Hippocampal formation (tissue), 2 donors: ENCODE results near the gene PTPRF.
"Not testable (repeated sequence)": the region's sequence is repeated elsewhere in the genome, so short reads cannot be mapped to it uniquely, and the experiment has no call there.

Experiments used
- DNase-seq, 2 donors: peaks; one replicate each; lab custom pipeline; 2025; lab: John Stamatoyannopoulos, UW

The PTPRF gene

DNA sequence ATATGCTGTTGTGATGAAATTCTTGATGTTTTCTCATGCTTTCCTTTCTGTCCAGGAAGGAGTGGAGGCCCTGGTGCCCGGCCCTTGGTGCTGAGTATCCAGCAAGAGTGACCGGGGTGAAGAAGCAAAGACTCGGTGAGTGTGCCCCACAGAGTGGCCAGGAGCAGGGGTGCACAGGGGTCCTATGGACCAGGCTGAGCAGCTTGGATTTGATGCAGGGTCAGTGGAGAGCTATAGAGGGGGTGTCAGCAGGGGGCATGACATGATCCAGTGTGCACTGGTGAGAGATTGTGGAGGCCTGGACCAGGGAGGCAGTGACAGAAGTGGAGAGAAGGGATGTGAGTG, 7.4 kb downstream of the PTPRF start:
- no peak for DNase-seq

DNA sequence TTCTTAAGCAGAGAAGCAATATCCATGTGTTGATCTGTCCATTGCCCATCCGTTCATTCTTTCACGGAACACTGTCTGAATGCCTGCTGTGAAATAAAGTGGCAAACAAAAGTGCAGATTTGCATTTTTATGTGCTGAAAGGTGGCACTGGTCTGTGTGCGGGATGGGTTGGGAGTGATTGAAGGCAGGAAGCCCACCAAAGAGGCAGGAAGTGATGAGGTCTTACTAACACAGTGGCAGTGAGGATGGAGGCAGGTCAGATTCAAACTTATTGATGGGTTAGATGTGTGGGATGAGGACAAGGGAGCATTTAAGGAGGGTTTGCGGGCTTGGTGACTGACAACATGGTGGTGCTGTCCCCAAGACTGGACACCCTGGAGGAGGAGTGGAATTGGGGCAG, 8.3 kb downstream of the PTPRF start:
- no peak for DNase-seq

DNA sequence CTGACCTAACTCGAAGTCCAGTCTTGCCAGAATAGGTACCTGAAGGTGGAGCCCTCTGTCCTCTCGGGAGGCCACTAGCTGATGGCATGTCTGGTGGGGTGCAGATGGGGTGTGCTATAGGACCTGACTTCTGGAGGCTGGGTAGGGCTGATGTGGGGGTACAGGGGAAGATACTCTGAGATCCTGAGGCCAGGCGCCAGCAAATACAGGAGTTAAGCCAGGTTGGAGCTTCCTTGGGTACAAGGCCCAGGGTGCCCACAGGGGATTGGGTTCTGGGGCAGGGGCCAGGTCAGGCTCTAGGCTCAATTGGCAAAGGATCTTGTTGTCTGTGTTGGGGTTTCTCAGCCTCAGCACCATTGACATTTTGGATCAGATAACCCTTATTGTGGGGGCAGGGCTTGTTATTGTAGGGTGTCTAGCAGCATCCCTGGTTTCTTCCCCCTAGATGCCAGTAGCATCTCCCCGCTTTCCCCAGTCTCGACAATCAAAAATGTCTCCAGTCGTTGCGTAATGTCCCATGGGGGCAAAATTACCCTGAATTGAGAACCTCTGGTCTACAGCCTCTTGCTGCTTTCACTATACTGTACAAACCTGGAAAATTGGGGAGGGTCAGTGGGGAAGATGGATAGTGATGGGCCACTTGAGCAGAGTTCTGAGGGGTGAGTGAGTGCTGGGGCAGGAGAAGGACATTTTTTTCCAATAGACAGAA, 9.2 kb downstream of the PTPRF start:
- no peak for DNase-seq

DNA sequence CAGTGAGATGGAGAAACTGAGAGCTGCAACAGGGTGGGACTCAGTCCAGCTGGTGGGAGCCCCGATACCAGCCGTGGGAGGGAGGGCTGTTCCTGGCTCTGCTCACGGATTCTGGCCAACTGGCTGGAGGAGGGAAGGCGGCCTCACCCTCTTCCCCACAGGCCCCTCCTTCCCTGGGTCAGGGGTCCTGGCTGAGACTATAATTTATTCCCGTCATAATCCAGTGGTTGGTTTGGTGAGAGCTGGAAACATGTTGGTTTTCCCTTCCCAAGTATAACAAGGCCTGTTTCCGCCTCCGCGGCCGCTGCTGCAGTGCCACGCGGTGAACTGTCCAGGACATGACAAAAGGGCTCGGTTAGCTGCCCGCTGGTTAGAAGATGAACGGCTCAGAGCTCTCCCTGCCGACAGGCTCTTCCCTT, 10.0 kb downstream of the PTPRF start:
- DNase-seq: peak; percentile 43 to 66

DNA sequence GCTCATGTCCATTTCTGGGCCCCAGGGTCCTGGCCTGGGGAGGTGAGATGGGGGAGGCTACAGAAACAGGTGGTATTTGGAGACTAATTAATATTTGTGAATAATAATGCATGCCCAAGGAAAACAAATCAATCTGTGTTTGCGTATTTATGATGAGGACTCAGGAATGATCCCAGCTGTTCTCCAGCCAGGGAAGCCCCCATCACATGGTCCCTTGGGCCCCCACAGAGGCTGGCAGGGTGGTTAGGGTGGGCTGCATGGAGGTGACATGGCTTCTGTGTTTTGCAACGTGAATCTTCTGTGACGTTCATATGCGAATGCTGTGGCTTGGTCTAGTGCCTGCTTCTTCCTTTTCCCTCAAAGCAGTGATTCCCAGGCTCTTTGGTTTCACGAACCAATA, 10.5 kb downstream of the PTPRF start:
- no peak for DNase-seq

DNA sequence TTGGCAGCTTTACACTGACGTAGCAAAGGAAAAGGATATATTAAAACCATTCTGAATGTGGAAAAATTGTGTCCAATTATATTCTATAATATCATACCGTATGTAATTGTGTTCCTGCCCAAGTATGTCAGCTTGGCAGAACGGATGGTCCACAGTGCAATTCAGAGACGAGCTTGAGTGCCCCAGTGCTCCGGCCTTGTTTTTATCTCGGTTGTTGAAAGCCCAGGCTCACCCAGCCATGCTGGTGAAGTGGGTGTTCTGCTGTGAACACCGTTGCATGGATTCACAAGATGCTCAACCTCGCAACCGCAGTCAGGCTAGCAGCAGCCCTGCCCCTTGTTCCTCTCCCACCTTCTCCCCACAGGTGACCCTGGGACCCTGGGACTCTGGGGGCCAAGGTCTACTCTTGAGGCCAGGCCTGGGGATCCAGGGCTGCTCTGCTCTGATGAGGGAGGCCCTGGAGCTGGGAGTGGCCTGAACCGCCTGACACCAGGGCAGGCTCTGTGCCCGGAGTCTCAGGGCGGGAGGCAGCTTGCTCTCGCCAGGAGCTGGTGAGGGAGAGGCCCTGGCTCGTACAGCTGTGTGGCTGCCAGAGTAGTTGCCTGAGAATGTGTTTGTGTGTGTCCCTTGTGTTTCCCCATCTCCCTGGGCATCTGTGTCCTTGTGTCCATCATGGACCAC, 11.2 kb downstream of the PTPRF start:
- peak; percentile 91 to 92 for DNase-seq

DNA sequence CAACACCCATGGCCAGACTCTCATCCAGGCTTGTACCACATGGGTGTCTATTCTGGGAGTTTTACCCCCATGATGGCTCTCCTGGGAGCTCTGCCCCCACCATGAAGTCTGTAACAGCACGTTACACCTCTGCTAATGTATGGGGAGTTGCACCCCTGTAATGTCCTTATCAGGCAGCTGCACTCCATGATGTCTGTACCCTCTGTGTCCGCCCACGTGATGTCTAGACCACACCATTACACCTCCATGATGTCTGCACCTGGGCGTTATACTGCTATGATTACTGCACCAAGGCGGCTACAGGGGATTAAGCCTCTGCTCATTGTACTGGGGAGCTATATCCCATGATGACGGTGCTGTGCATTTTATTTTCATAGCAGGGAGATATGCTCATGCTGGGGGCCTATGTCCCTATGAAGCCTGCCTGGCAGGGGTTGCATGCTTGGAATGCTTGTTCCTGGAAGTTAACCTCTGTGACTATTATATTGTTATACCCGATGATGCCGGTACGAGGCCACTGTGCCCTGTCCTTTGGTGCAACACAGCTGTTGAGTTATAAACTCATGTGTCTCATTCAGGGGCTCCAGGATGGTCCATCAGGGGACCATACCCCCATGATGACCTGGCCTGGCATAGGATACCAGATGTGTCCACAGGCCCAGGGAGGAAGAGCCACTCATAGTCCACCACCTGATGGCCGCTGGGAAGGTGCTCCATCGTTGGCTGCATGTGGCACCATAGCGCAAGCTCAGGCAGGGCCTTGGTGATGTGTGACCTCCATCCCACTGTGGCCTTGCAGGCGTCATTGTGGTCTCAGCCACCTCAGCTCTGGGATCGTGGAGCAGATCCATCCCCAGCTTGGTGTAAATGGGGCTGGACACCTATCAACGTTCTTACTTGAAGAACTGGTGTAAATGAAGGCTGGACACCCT, 12.1 kb downstream of the PTPRF start:
- no peak for DNase-seq

DNA sequence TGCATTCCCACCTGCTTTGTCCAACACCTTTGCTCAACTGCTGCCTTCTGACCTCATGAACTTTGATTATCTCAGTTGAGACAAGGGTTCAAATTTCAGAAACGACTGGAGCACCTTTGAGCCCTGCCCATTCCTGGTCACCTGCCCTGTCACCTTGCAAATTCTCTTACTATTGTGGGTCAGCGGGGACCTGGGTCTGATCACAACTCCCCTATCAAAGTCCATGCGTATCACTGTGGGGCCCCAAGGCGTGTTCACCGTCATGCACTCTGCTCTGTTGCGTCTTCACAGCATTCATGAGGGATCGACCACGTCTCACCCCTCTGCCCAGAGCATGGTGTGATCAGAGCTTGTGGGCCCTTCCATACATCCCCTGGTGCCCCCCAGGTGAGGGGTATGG, 12.9 kb downstream of the PTPRF start:
- DNase-seq: no peak

DNA sequence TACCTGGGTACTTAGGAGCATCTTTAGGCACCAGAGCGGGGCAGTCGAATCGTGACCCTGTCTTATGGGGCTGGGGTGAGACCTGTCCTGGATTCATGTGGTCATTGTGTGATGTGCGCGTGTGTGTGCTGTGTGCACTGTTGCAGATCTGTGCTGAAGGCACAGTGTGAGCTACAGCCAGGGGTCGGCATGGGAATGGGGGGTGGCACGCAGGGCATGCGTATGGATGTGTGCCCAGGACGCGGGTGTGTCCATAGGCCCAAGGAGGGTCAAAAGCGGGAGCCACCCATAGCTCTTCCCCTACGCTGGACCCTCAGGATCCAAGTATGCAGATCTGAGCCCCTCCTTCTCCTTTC, 14.6 kb downstream of the PTPRF start:
- DNase-seq: no peak

DNA sequence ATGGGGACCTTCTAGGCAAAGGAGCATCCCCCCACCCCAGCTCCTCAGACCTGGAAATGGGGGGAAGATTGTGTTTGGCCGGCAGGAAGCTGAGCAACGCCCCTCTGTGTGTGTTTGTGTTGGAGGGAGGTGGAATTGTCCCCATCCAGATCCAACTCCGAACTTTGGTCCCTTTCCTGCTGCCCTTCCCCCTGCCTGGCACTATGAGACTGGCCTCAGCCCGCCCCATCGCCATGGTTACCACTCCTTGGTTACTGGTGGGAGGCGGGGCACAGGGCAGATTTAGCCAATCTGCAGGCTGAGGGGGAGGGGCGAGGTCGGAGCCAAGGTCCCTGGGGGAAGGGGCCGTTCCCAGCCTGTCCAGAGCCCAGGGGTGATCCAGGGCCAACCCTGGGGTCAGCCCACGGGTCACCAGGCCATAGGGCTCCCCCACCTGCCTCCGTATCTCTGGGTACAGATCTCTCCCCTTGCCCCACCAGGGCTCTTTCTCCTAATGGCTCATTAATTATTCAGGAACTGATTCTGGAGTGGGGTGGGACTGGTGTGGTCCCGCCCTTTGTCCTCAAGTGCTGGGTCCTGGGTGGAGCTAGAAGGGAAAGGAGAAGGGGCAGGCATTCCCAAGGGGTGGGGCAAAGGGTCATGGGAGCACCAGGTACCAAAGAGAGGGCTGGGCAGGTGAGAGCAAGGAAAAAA, 15.2 kb downstream of the PTPRF start:
- DNase-seq: peak; percentile 72 to 82

DNA sequence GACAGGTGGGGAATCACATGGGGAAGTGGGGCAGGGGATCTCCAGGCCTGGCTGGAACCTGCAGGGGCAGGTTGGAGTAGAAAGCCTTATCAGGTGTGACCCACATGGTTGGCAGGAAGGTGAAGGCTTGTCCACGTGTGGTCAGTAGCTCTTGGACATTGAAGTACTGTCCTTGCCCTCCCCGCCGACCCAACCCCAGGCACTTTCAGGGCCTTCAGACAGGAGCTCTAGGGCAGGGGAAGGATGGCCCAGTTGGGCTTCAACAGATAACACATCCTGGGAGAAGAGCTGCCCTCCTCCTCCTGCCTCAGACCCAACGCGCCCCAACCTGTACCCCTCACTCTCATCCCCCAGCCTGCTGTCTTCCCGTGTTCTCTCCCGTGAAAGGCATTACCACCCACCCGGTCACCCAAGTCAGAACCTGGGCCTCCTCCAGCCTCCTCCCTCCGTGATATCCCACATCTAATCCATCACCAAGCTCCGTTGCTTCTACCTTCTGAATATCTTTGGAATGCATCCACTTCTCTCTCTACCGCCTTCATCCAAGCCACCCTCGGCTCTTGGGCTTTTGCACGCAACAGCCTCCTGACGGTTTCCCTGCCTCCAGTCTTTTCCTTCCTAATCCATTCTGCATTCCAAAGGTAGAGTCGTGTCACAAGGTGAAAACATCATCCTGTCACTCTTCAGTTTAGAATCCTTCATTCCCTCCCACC, 15.9 kb downstream of the PTPRF start:
- no peak for DNase-seq

DNA sequence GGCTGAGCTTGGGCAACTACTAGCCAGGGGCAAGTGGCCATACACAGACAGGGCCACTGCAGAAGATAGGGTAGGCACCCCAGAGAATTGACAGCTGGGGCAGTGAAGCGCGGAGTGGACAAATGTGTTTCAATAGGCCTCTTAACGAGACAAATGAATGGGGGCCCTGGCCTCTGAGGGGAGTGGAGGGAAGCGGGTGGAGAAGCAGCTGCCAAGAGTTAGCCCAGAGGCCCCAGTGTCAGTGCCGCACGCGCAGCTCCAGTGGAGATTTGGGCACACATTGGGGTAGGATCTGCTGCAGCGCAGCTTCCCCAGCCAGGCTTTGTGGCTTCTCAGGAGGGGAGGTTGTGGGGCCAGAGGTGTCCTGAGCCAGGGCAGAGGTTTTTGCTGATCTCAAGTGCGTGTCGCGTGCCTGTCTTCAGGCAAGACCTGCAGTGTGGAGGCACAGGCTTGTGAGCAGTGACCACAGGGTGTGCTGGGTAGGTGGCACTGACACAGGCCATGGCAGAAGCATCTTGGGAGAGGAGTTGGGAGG, 16.9 kb downstream of the PTPRF start:
- peak; percentile 64 to 69 for DNase-seq

DNA sequence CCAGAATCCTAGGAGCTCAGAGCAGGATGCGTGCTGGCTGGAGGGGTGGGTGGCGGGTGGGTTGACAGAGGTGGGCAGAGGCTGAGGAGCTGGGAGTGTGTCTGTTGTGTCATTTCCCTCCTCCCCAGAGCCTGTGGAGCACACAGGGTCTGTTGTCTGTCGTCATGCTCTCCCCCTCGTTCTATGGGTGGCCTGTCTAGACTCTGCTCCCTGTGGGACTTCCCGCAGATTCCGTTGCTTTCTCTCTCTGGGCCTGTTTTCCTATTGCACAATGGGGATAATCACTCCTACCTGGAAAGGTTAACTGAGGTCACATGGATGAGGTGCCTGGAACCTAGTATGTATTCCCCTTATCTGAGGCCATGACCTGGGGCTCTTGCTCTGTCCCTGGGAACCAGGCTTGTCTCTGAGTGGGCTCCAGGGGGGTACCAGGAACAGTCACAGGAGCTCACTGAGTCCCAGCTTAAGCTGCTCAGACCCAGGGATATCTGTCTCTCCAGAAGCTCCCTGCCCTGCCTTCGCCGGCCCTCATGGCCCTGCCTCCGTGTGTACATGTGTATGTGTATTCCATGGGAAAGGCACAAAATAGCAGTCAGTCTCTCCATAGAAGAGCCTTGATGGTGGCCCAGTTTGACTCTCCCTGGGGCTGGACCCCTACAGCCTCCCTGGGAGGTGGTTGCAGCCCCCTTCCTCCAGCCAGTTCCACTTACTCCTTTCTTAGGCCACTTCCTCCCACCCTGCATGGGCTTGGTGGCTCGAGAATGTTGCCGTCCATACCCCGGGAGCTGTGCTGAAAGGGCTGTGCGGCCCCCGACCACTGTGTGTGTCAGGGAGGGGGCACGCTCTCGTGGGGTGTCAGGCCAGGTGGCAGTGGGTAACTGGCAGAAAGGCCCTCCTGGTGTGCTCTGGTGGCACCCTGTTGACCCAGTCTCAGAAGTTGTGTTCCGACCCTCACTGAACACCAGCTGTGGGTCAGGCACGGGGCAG, 17.9 kb downstream of the PTPRF start:
- no peak for DNase-seq

DNA sequence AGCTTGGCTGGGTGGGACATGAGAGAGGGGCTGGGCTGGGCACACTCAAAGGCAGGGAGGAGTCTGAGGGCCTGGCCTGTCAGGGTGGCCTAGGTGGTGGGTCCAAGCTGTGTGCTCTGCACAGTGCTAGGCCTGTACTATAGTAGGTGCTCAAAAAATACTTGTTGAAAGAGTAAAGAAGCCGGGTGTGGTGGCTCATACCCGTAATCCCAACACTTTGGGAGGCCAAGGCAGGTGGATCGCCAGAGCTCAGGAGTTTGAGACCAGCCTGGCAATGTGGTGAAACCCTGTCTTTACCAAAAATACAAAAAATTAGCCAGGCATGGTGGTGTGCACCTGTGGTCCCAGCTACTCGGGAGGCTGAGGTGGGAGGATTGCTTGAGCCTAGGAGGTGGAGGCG, 18.7 kb downstream of the PTPRF start:
- DNase-seq: not testable (repeated sequence)

DNA sequence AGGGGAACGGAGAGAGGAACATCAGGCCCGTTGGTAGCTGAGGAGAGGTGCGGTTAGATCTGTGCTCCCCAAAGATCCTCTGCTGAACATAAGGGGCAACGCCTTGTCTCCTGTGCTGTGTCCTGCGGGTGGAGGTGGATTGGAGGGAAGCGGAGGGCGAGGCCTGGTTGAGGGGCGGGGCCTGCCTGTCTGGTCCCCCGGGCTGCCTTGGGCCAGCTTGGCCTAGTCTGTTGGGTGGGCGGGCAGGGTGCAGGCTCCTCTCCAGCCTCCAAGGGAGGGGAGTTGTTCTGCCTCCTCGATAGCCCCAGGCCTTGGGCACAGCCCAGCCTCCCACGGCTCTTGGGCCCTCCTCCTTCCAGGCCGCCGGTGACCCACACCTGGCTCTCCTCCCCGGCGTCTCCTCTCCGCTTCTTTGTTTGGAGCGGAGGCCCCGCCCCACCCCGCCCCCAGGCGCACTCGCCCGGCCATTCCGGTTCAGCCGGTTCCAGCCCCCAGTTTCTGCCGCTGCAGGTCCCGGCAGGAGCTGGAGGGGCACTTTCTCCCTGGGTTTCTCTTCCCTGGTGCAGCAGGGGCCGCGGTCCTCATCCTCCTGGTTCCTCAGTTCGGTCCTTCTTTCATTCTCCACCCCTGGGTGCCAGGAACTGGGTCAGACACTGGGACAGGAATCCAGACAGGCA, 19.4 kb downstream of the PTPRF start:
- DNase-seq: no peak

DNA sequence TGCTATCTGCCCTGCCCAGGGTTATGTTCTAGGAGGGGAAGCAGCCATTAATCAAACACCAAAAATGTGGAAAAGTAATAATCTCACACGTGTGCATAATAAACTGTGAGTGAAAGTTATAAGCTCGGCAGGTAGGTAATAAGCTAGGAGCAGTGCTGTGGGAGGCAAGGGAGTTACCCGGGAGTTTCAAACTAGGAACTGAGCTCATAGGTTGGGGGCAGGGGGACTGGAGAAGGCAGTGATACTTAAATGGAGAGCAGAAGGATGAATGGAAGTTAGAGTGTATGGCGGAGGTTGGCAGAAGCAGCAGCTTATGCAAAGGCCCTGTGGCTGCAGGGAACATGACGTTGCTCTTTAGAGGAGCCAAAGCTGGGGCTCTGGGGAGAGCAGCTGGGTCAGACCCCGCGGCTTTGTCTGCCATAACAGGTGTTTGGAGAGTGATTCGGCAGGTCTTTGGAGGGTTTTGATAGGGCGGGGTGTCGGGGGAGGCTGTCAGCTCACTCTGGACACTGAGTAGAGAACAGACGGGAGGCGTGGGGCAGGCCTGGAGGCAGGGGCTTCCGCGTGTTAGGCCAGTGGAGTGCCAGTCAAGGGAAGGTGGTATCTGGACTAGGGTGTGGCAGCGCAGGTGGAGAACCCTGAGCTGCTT, 20.0 kb downstream of the PTPRF start:
- no peak for DNase-seq

DNA sequence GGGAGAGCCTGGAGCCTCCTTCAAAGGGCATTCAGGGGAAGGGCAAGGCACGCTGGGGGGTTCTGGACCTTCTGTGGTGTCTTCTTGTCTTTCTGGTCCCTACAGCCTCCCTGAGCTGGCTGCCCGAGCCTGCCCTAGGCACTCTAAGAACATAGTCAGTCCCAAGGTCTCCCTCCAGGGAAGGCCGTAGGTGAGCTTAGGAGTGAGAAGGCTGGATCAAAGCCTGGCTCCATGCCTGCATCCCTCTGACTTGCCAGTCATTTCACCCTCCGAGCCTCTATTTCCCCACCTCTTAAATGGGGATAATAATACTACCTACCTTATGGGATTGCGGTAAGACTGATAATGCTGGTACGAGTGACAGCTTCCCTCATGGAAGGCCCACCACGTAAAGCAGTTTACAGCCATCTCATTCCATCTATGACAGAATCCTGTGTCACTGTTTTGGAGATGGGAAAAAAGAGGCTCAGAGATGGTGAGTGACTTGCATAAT, 20.8 kb downstream of the PTPRF start:
- no peak for DNase-seq

DNA sequence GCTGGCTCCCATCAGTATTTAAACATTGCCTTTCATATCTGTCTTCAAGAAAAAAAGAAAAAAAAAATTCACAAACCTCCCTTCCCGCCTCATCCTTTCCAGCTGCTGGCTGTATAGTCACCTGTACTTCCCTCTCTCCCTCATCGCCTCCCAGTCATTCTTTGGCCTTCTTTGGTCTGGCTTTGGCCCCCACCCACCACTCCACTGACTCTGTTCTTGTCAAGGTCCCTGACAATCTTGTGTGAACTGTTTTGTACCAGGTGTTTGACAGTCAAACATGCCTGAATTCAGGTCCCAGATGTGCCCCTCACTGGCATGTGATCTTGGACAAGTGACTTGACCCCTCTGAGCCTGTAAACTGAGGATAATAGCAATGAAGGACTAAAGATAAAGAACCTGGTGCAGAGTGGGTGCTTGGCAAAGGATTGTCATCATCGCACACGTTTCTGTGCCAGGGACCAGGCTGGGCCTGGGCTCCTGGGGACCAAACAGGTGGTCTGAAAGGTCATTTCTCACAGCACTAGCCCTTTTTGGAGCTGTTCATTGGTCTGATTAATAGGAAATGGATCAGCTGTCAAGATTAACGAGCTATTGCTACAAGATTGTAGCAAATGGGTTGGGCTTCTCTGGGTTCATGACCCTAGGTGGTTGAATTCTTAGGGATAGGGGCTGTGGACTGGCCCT, 21.5 kb downstream of the PTPRF start:
- no peak for DNase-seq
